ENCODE data around the gene GALNT1.

GALNT1 gene

GRCh38 chr18:35584735-35585134, 3.2 kb downstream of the GALNT1 start:
- no peak for TF ChIP-seq CTCF (IDR thresholded peaks at IDR 0.05; ENCODE audit: low read depth, low read length, missing control alignments)
- no peak for DNase-seq (ENCODE audit: extremely low read depth, low read depth)
- no peak overlapping the region for H3K4me3 ChIP-seq (replicated peaks; ENCODE audit: low read depth, low read length)

GRCh38 chr18:35585608-35586007, 4.1 kb downstream of the GALNT1 start:
- no peak overlapping the region for H3K4me3 ChIP-seq (replicated peaks; ENCODE audit: low read depth, low read length)
- TF ChIP-seq CTCF (IDR thresholded peaks at IDR 0.05; ENCODE audit: low read depth, low read length, missing control alignments): no peak
- no peak for DNase-seq (ENCODE audit: extremely low read depth, low read depth)

- no peak for DNase-seq (ENCODE audit: extremely low read depth, low read depth)
Observed at GRCh38 chr18:35588122-35588521, 6.6 kb downstream of the GALNT1 start.

GRCh38 chr18:35588995-35589394, 7.5 kb downstream of the GALNT1 start:
- TF ChIP-seq CTCF (IDR thresholded peaks at IDR 0.05; ENCODE audit: low read depth, low read length, missing control alignments): no peak
- no peak overlapping the region for H3K4me3 ChIP-seq (replicated peaks; ENCODE audit: low read depth, low read length)
- no peak for DNase-seq (ENCODE audit: extremely low read depth, low read depth)

More at GRCh38 chr18:35588122-35588521, 6.6 kb downstream of the GALNT1 start:
- H3K4me3 ChIP-seq (replicated peaks; ENCODE audit: low read depth, low read length): no peak overlapping the region
- TF ChIP-seq CTCF (IDR thresholded peaks at IDR 0.05; ENCODE audit: low read depth, low read length, missing control alignments): no peak

- DNase-seq (ENCODE audit: extremely low read depth, low read depth): no peak
- H3K4me3 ChIP-seq (replicated peaks; ENCODE audit: low read depth, low read length): no peak overlapping the region
- no peak for TF ChIP-seq CTCF (IDR thresholded peaks at IDR 0.05; ENCODE audit: low read depth, low read length, missing control alignments)
Observed at GRCh38 chr18:35589546-35589945, 8.0 kb downstream of the GALNT1 start.

- no peak for TF ChIP-seq CTCF (IDR thresholded peaks at IDR 0.05; ENCODE audit: low read depth, low read length, missing control alignments)
- no peak overlapping the region for H3K4me3 ChIP-seq (replicated peaks; ENCODE audit: low read depth, low read length)
- no peak for DNase-seq (ENCODE audit: extremely low read depth, low read depth)
Observed at GRCh38 chr18:35590935-35591334, 9.4 kb downstream of the GALNT1 start.

GRCh38 chr18:35592298-35592697, 10.8 kb downstream of the GALNT1 start:
- TF ChIP-seq CTCF (IDR thresholded peaks at IDR 0.05; ENCODE audit: low read depth, low read length, missing control alignments): no peak
- H3K4me3 ChIP-seq (replicated peaks; ENCODE audit: low read depth, low read length): no peak overlapping the region
- DNase-seq (ENCODE audit: extremely low read depth, low read depth): no peak

Measured in HFF-Myc (cell line).